HCT116 (cell line): ENCODE results near the gene PICALM. TPM values are rescaled to one million over a fixed set of nuclear protein-coding genes. Genes with fewer than 3 reads are reported as not detected.

ENCODE experiments used
- ATAC-seq: fragments of 200-7000 bp; cut with Tn5 transposase; 2 replicates; pipeline ENCODE4 v1.9.1; 2020; ENCODE audit warnings: mild to moderate bottlenecking, moderate library complexity
- BruUV-seq: library from RNA; stranded (reverse); fragments of 400-500 nt; replicated peaks from 2 replicates; lab custom pipeline; 2021; lab: Mats Ljungman, UMichigan
- CTCF ChIA-PET: fragments of 300-600 bp; sonication (Branson Sonifier 250); formaldehyde crosslinking; loops from one replicate; lab custom pipeline; 2021; ENCODE audit warnings: antibody characterized with exemption; lab: Charles Lee
- POLR2A ChIA-PET: fragments of 300-600, 350-600 bp; sonication (Branson Sonifier 250); formaldehyde crosslinking; loops from one replicate; lab custom pipeline; 2021; ENCODE audit warnings: antibody characterized with exemption; lab: Charles Lee
- RAD21 ChIA-PET, 2 experiments: fragments of 300-600 bp; sonication (Branson Sonifier 250); formaldehyde crosslinking; loops; one replicate each; lab custom pipeline; 2023; ENCODE audit warnings: low total read pairs in 2 of 2; ENCODE audit not compliant: uncharacterized antibody in 2 of 2, unreplicated experiment in 2 of 2, low non-redundant PET in 1 of 2; lab: Charles Lee
- DNase-seq: peaks from one replicate; pipeline ENCODE4 v3.0.0-alpha.2; 2010; ENCODE audit warnings: low read depth, low spot score
- H2AFZ ChIP-seq: fragments of 200-600 bp; shearing (Covaris generic), sonication (generic); 2 replicates; pipeline ENCODE4 v1.6.1; 2017; ENCODE audit warnings: low read depth, mixed run types, mixed read lengths, antibody characterized with exemption, low read length; ENCODE audit not compliant: poor library complexity, severe bottlenecking
- H3K27ac ChIP-seq: 2 replicates; pipeline ENCODE4 v1.5.1; 2012; ENCODE audit warnings: low read depth, low read length
- H3K27me3 ChIP-seq: fragments of 200-600 bp; sonication (generic); 2 replicates; pipeline ENCODE4 v1.6.1; 2016; ENCODE audit warnings: mixed run types, low read length, mixed read lengths; ENCODE audit not compliant: insufficient read depth
- H3K36me3 ChIP-seq, 2 experiments: fragments of 200-500 bp in 1 of 2; fragments of 200-600 bp in 1 of 2; sonication (Bioruptor generic) in 1 of 2; sonication (generic) in 1 of 2; 2 replicates each; pipeline versions ENCODE4 v1.5.1 to v1.6.1; 2014 to 2016; ENCODE audit warnings: low read length in 2 of 2, inconsistent platforms in 1 of 2, mixed read lengths in 1 of 2, mixed run types in 1 of 2; ENCODE audit not compliant: insufficient read depth in 2 of 2, control insufficient read depth in 1 of 2
- H3K4me1 ChIP-seq, 2 experiments: fragments of 200-600 bp in 1 of 2; sonication (generic) in 1 of 2; 2 replicates each; pipeline versions ENCODE4 v1.5.1 to v1.6.1; 2012 to 2017; ENCODE audit warnings: low read length in 2 of 2, inconsistent platforms in 1 of 2, mild to moderate bottlenecking in 1 of 2, mixed read lengths in 1 of 2, mixed run types in 1 of 2, moderate library complexity in 1 of 2; ENCODE audit not compliant: insufficient read depth in 2 of 2, control insufficient read depth in 1 of 2
- H3K4me2 ChIP-seq: fragments of 200-600 bp; sonication (generic); 2 replicates; pipeline ENCODE4 v1.6.1; 2017; ENCODE audit warnings: mixed run types, low read length, mixed read lengths
- H3K4me3 ChIP-seq, 2 experiments: fragments of 200-600 bp in 1 of 2; sonication (generic) in 1 of 2; replicated peaks in 1 of 2; 2 replicates each; pipeline ENCODE4 v1.5.1; 2011 to 2016; ENCODE audit warnings: low read length in 2 of 2, control low read depth in 1 of 2, low read depth in 1 of 2, mild to moderate bottlenecking in 1 of 2, mixed read lengths in 1 of 2, mixed run types in 1 of 2
- H3K79me2 ChIP-seq: fragments of 200-600 bp; sonication (generic); 2 replicates; pipeline ENCODE4 v1.6.1; 2017; ENCODE audit warnings: mild to moderate bottlenecking, mixed run types, low read length, moderate library complexity, mixed read lengths; ENCODE audit not compliant: insufficient read depth
- H3K9ac ChIP-seq: fragments of 200-600 bp; sonication (generic); 2 replicates; pipeline ENCODE4 v1.6.1; 2016; ENCODE audit warnings: low read length, mixed read lengths
- H3K9me2 ChIP-seq: fragments of 200-600 bp; sonication (generic), shearing (Covaris generic); 2 replicates; pipeline ENCODE4 v1.6.1; 2017; ENCODE audit warnings: mixed run types, mild to moderate bottlenecking, moderate library complexity; ENCODE audit not compliant: insufficient read depth
- H3K9me3 ChIP-seq, 2 experiments: fragments of 200-500 bp in 1 of 2; fragments of 200-600 bp in 1 of 2; sonication (Bioruptor generic) in 1 of 2; sonication (generic) in 1 of 2; 2 replicates each; pipeline ENCODE4 v1.6.1; 2014 to 2017; ENCODE audit warnings: low read length in 2 of 2, mixed read lengths in 2 of 2, inconsistent platforms in 1 of 2, low read depth in 1 of 2, mild to moderate bottlenecking in 1 of 2, mixed run types in 1 of 2, moderate library complexity in 1 of 2; ENCODE audit not compliant: control insufficient read depth in 1 of 2, insufficient read depth in 1 of 2
- H4K20me1 ChIP-seq: fragments of 200-600 bp; sonication (generic), shearing (Covaris generic); 2 replicates; pipeline ENCODE4 v1.6.1; 2017; ENCODE audit warnings: mixed run types, mild to moderate bottlenecking, moderate library complexity; ENCODE audit not compliant: insufficient read depth
- ZNF274 ChIP-seq: fragments of 200-500 bp; sonication (Bioruptor generic); IDR thresholded peaks from 2 replicates; pipeline ENCODE4 v1.6.1; 2014; ENCODE audit warnings: mild to moderate bottlenecking, low read depth, low read length, inconsistent platforms
- intact Hi-C: fragments of 100-400 bp; cut with micrococcal nuclease; formaldehyde crosslinking; loops from 2 replicates; pipeline ENCODE4 v1.10.0; 2022
- total RNA-seq: library from RNA; stranded (reverse); gene quantifications from one replicate; pipeline ENCODE4 v1.2.1, GENCODE V29; 2021; ENCODE audit not compliant: unreplicated experiment
- TF ChIP-seq, protein P1 (sequence below): IDR thresholded peaks from 2 replicates; pipeline ENCODE4 v1.6.1; 2012; ENCODE audit warnings: low read depth
- TF ChIP-seq, protein P2 (sequence below), 3 experiments: fragments of 200-600 bp in 1 of 3; sonication (generic) in 1 of 3; IDR thresholded peaks in 2 of 3; conservative IDR thresholded peaks in 1 of 3; 2 replicates each; pipeline ENCODE4 v1.5.1; 2012 to 2017; ENCODE audit warnings: low read depth in 2 of 3, low read length in 2 of 3, antibody characterized with exemption in 1 of 3, borderline replicate concordance in 1 of 3, control low read depth in 1 of 3, mild to moderate bottlenecking in 1 of 3, mixed read lengths in 1 of 3, mixed run types in 1 of 3, moderate library complexity in 1 of 3; ENCODE audit not compliant: insufficient read depth in 1 of 3

Gene PICALM
- total RNA-seq, 1 experiment from 2014 or later = 90.6 TPM

- H3K4me3 ChIP-seq = no peak overlapping the region
- no peak overlapping the region for H3K9ac ChIP-seq
- H2AFZ ChIP-seq = no peak overlapping the region
- TF ChIP-seq, protein P1, sequence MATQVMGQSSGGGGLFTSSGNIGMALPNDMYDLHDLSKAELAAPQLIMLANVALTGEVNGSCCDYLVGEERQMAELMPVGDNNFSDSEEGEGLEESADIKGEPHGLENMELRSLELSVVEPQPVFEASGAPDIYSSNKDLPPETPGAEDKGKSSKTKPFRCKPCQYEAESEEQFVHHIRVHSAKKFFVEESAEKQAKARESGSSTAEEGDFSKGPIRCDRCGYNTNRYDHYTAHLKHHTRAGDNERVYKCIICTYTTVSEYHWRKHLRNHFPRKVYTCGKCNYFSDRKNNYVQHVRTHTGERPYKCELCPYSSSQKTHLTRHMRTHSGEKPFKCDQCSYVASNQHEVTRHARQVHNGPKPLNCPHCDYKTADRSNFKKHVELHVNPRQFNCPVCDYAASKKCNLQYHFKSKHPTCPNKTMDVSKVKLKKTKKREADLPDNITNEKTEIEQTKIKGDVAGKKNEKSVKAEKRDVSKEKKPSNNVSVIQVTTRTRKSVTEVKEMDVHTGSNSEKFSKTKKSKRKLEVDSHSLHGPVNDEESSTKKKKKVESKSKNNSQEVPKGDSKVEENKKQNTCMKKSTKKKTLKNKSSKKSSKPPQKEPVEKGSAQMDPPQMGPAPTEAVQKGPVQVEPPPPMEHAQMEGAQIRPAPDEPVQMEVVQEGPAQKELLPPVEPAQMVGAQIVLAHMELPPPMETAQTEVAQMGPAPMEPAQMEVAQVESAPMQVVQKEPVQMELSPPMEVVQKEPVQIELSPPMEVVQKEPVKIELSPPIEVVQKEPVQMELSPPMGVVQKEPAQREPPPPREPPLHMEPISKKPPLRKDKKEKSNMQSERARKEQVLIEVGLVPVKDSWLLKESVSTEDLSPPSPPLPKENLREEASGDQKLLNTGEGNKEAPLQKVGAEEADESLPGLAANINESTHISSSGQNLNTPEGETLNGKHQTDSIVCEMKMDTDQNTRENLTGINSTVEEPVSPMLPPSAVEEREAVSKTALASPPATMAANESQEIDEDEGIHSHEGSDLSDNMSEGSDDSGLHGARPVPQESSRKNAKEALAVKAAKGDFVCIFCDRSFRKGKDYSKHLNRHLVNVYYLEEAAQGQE = no peak
- TF ChIP-seq ZNF274 = no peak
- TF ChIP-seq, protein P2, sequence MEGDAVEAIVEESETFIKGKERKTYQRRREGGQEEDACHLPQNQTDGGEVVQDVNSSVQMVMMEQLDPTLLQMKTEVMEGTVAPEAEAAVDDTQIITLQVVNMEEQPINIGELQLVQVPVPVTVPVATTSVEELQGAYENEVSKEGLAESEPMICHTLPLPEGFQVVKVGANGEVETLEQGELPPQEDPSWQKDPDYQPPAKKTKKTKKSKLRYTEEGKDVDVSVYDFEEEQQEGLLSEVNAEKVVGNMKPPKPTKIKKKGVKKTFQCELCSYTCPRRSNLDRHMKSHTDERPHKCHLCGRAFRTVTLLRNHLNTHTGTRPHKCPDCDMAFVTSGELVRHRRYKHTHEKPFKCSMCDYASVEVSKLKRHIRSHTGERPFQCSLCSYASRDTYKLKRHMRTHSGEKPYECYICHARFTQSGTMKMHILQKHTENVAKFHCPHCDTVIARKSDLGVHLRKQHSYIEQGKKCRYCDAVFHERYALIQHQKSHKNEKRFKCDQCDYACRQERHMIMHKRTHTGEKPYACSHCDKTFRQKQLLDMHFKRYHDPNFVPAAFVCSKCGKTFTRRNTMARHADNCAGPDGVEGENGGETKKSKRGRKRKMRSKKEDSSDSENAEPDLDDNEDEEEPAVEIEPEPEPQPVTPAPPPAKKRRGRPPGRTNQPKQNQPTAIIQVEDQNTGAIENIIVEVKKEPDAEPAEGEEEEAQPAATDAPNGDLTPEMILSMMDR (IDR thresholded peaks at IDR 0.05 in 2 of 3, conservative IDR thresholded peaks at IDR 0.05 in 1 of 3; ENCODE audit: borderline replicate concordance in 1 of 3, insufficient read depth in 1 of 3, low read depth in 2 of 3, low read length in 2 of 3) = no peak
- no peaks in the 10 kb centered on the region for H4K20me1 ChIP-seq
- H3K27me3 ChIP-seq = no peaks in the 10 kb centered on the region
- CTCF ChIA-PET = interaction anchor here (1.4 kb wide), 1 partner anchor 242 kb away, joined by 3 read pairs; no protein-coding TSS in a partner anchor
- RAD21 ChIA-PET = no interaction called here
- H3K4me1 ChIP-seq = peaks cover 0 to 24% of the 10 kb centered on the region in 2 experiments; a peak in 1 of 4 replicates
- H3K79me2 ChIP-seq = no peaks in the 10 kb centered on the region
- POLR2A ChIA-PET = no interaction called here
- H3K4me2 ChIP-seq = no peak overlapping the region
- H3K27ac ChIP-seq = no peak overlapping the region
- DNase-seq = no peak
- no peaks in the 10 kb centered on the region for H3K36me3 ChIP-seq
- BruUV-seq = no TSS peak
- intact Hi-C loops = no loop called here
- H3K9me3 ChIP-seq = no peaks in the 10 kb centered on the region
- no peak for ATAC-seq
- H3K9me2 ChIP-seq = no peaks in the 10 kb centered on the region
Measured at GRCh38 chr11:85951428-85952107, 117.3 kb downstream of the PICALM start.
